H1 (cell line): Measurements from ENCODE around the gene PDE6D. TPM values are rescaled to one million over a fixed set of nuclear protein-coding genes. Genes with fewer than 3 reads are reported as not detected.
A peak's percentile ranks its signal among the peaks of the same experiment; 100 is the strongest.

Experiments used
- CTCF ChIA-PET: fragments of 300-600 bp; sonication (Branson Sonifier 250); formaldehyde crosslinking; loops from one replicate; lab custom pipeline; 2021; ENCODE audit not compliant: partially characterized antibody; lab: Charles Lee
- POLR2A ChIA-PET: fragments of 300-600 bp; sonication (Branson Sonifier 250); formaldehyde crosslinking; loops from one replicate; lab custom pipeline; 2021; ENCODE audit warnings: inconsistent platforms; ENCODE audit not compliant: partially characterized antibody; lab: Charles Lee
- DNase-seq, 2 experiments: peaks; one replicate each; pipeline versions ENCODE4 v3.0.0 to v3.0.0-alpha.2; 2010 to 2022; ENCODE audit warnings: low spot score in 2 of 2, low read depth in 1 of 2, mixed read lengths in 1 of 2
- FAIRE-seq: peaks from 2 replicates; lab custom pipeline; 2011; peaks lifted over from hg19 to GRCh38; lab: Jason Lieb, UNC
- H2AFZ ChIP-seq: 2 replicates; pipeline ENCODE4 v1.8.1; 2012; ENCODE audit warnings: low read length, inconsistent platforms
- H2AK5ac ChIP-seq: 2 replicates; pipeline ENCODE4 v1.6.1; 2013; ENCODE audit warnings: low read depth, low read length
- H2BK120ac ChIP-seq: replicated peaks from 2 replicates; pipeline ENCODE3; 2013; ENCODE audit warnings: low read depth, low read length, inconsistent platforms
- H2BK12ac ChIP-seq: 2 replicates; pipeline ENCODE4 v1.6.1; 2013; ENCODE audit warnings: low read depth, low read length
- H2BK15ac ChIP-seq: 2 replicates; pipeline ENCODE4 v1.6.1; 2013; ENCODE audit warnings: low read length
- H2BK20ac ChIP-seq: 2 replicates; pipeline ENCODE4 v1.6.1; 2013; ENCODE audit warnings: low read length
- H2BK5ac ChIP-seq: 2 replicates; pipeline ENCODE4 v1.6.1; 2013; ENCODE audit warnings: low read depth, low read length
- H3K14ac ChIP-seq: 2 replicates; pipeline ENCODE4 v1.6.1; 2013; ENCODE audit warnings: inconsistent platforms; ENCODE audit not compliant: insufficient read length
- H3K18ac ChIP-seq: 2 replicates; pipeline ENCODE4 v1.6.1; 2013; ENCODE audit warnings: low read length; ENCODE audit errors: extremely low read depth
- H3K23ac ChIP-seq: 2 replicates; pipeline ENCODE4 v1.6.1; 2013; ENCODE audit warnings: inconsistent platforms; ENCODE audit not compliant: insufficient read length
- H3K23me2 ChIP-seq: 2 replicates; pipeline ENCODE4 v1.6.1; 2013; ENCODE audit warnings: low read depth, low read length
- H3K27ac ChIP-seq: 2 replicates; pipeline ENCODE4 v1.6.1; 2011; ENCODE audit warnings: low read depth, low read length, inconsistent platforms
- H3K27me3 ChIP-seq, 4 experiments: replicated peaks in 1 of 4; 1 replicate in 1 of 4; 2 replicates in 3 of 4; pipeline versions ENCODE4 v1.6.1 to v1.8.1; 2011 to 2013; ENCODE audit warnings: low read length in 3 of 4, mild to moderate bottlenecking in 3 of 4, inconsistent platforms in 2 of 4, mixed read lengths in 2 of 4, moderate library complexity in 1 of 4; ENCODE audit not compliant: control insufficient read depth in 3 of 4, insufficient read depth in 3 of 4; ENCODE audit errors: extremely low read depth in 1 of 4
- H3K36me3 ChIP-seq, 4 experiments: 2 replicates each; pipeline versions ENCODE4 v1.6.1 to v1.8.1; 2011 to 2013; ENCODE audit warnings: mild to moderate bottlenecking in 4 of 4, low read length in 3 of 4, moderate library complexity in 2 of 4, control low read depth in 1 of 4, inconsistent platforms in 1 of 4; ENCODE audit not compliant: insufficient read depth in 4 of 4, control insufficient read depth in 2 of 4
- H3K4ac ChIP-seq: replicated peaks from 2 replicates; pipeline ENCODE3; 2013; ENCODE audit warnings: low read length, low read depth, mixed read lengths, inconsistent platforms; ENCODE audit not compliant: insufficient read length
- H3K4me1 ChIP-seq, 4 experiments: replicated peaks in 1 of 4; 1 replicate in 1 of 4; 2 replicates in 3 of 4; pipeline versions ENCODE4 v1.6.1 to v1.8.1; 2011 to 2013; ENCODE audit warnings: low read length in 3 of 4, inconsistent platforms in 2 of 4, mixed read lengths in 1 of 4; ENCODE audit not compliant: insufficient read depth in 4 of 4, control insufficient read depth in 3 of 4
- H3K4me2 ChIP-seq, 2 experiments: 2 replicates each; pipeline versions ENCODE4 v1.6.1 to v1.8.1; 2011 to 2013; ENCODE audit warnings: low read depth in 2 of 2, low read length in 2 of 2, control low read depth in 1 of 2, inconsistent platforms in 1 of 2, mild to moderate bottlenecking in 1 of 2; ENCODE audit not compliant: insufficient read depth in 1 of 2
- H3K4me3 ChIP-seq, 4 experiments: fragments of 200-600, 300-600 bp in 1 of 4; sonication (generic), shearing (Covaris generic), sonication (Bioruptor Twin) in 1 of 4; 2 replicates each; pipeline versions ENCODE4 v1.5.1 to v1.8.1; 2011 to 2016; ENCODE audit warnings: low read length in 4 of 4, low read depth in 3 of 4, control low read depth in 2 of 4, inconsistent platforms in 2 of 4, mild to moderate bottlenecking in 2 of 4, mixed read lengths in 1 of 4, moderate library complexity in 1 of 4; ENCODE audit not compliant: insufficient read depth in 2 of 4; ENCODE audit errors: extremely low read depth in 1 of 4
- H3K56ac ChIP-seq: replicated peaks from 2 replicates; pipeline ENCODE3; 2013; ENCODE audit warnings: low read depth, mild to moderate bottlenecking, mixed read lengths, low read length, inconsistent platforms; ENCODE audit not compliant: insufficient read length
- H3K79me1 ChIP-seq: 2 replicates; pipeline ENCODE4 v1.6.1; 2013; ENCODE audit warnings: low read depth, low read length, control low read depth
- H3K79me2 ChIP-seq, 2 experiments: 2 replicates each; pipeline versions ENCODE4 v1.6.1 to v1.8.1; 2012 to 2013; ENCODE audit warnings: low read length in 2 of 2, mild to moderate bottlenecking in 2 of 2, inconsistent platforms in 1 of 2; ENCODE audit not compliant: insufficient read depth in 2 of 2, control insufficient read depth in 1 of 2
- H3K9ac ChIP-seq, 4 experiments: replicated peaks in 1 of 4; 1 replicate in 1 of 4; 2 replicates in 3 of 4; pipeline versions ENCODE4 v1.6.1 to v1.8.1; 2011 to 2013; ENCODE audit warnings: low read depth in 3 of 4, low read length in 3 of 4, control low read depth in 2 of 4, mild to moderate bottlenecking in 2 of 4, moderate library complexity in 2 of 4, inconsistent platforms in 1 of 4; ENCODE audit errors: extremely low read depth in 1 of 4
- H3K9me3 ChIP-seq, 2 experiments: 2 replicates each; pipeline versions ENCODE4 v1.6.1 to v1.8.1; 2012 to 2013; ENCODE audit warnings: mild to moderate bottlenecking in 2 of 2, moderate library complexity in 2 of 2, control low read depth in 1 of 2, inconsistent platforms in 1 of 2, low read depth in 1 of 2, low read length in 1 of 2, mixed read lengths in 1 of 2; ENCODE audit not compliant: insufficient read depth in 2 of 2
- H4K20me1 ChIP-seq, 2 experiments: replicated peaks in 1 of 2; 2 replicates each; pipeline versions ENCODE3 to v1.8.1; 2011 to 2013; ENCODE audit warnings: inconsistent platforms in 2 of 2, low read length in 2 of 2, mild to moderate bottlenecking in 1 of 2; ENCODE audit not compliant: insufficient read depth in 2 of 2, control insufficient read depth in 1 of 2
- H4K5ac ChIP-seq: 2 replicates; pipeline ENCODE4 v1.6.1; 2013; ENCODE audit warnings: low read length, low read depth, mixed read lengths, inconsistent platforms; ENCODE audit not compliant: insufficient read length
- H4K8ac ChIP-seq: 2 replicates; pipeline ENCODE4 v1.8.0; 2013; ENCODE audit warnings: mild to moderate bottlenecking, moderate library complexity, low read length, inconsistent platforms; ENCODE audit not compliant: insufficient read depth; ENCODE audit errors: extremely low read depth
- H4K91ac ChIP-seq: replicated peaks from 2 replicates; pipeline ENCODE3; 2013; ENCODE audit warnings: low read length, mixed read lengths, inconsistent platforms; ENCODE audit not compliant: insufficient read length
- KDM1A ChIP-seq: fragments of 200-600, 300-600 bp; sonication (generic); IDR thresholded peaks from 2 replicates; pipeline ENCODE4 v1.7.1; 2016; ENCODE audit warnings: mild to moderate bottlenecking, low read length, borderline replicate concordance
- ZNF274 ChIP-seq: IDR thresholded peaks from 2 replicates; pipeline ENCODE4 v1.7.0; 2012; ENCODE audit warnings: low read length, borderline replicate concordance; ENCODE audit errors: extremely low read depth
- WGBS, 2 experiments: shearing (Covaris generic) in 1 of 2; methylation state at CpG; one replicate each; pipeline versions ENCODE4 v1.1.6 to v1.1.7; 2013 to 2015; ENCODE audit warnings: low lambda C conversion rate in 2 of 2, mixed read lengths in 2 of 2, inconsistent platforms in 1 of 2, low coverage in 1 of 2, missing lambda C conversion rate in 1 of 2; ENCODE audit not compliant: insufficient replicate concordance in 2 of 2, insufficient coverage in 1 of 2, insufficient read length in 1 of 2; ENCODE audit errors: extremely low coverage in 1 of 2, missing lambda C conversion rate in 1 of 2; 5-methylcytosine and 5-hydroxymethylcytosine counted together
- polyA plus RNA-seq, 7 experiments: library from polyadenylated mRNA; depleted of rRNA in 3 of 7; stranded (reverse) in 5 of 7; unstranded in 2 of 7; fragments of >200 nt in 5 of 7; fragments of 200-250 nt in 2 of 7; gene quantifications; 1 replicate in 5 of 7; 2 replicates in 1 of 7; 4 replicates in 1 of 7; pipeline versions ENCODE4 v1.2.1 to v1.2.3, GENCODE V29; 2011 to 2013; ENCODE audit warnings: missing spikeins in 2 of 7, mixed read lengths in 2 of 7
- total RNA-seq: library from RNA; stranded (reverse); fragmentation: NEBNext Ultra II Directional; extraction: Animal tissue kit (Norgen Biotek cat#: 25700); gene quantifications from 2 replicates; pipeline ENCODE4 v1.2.1, GENCODE V29; 2021

The PDE6D gene
- total and polyA plus RNA-seq, 2 of the 8 experiments (the other 6 are each of a cell fraction or from before 2014, with no cell fraction given), result 33.7 to 63.9 TPM

- H3K4me2 ChIP-seq, result peak overlapping the region; percentile 71 to 92
- peaks cover 10% of the 10 kb centered on the region for H3K23me2 ChIP-seq
- H3K23ac ChIP-seq, result no peak overlapping the region
- peak overlapping the region; percentile 77 for H2BK120ac ChIP-seq
- ChIA-PET CTCF (interaction anchor here (0.8 to 3.9 kb wide), 14 partner anchors 10 to 175 kb away, joined by 3 to 35 read pairs (median 5); no protein-coding TSS in a partner anchor), POLR2A (interaction anchor here (1.0 to 3.1 kb wide), 8 partner anchors 11 to 322 kb away, joined by 3 to 18 read pairs (median 4); partner anchors contain the start of genes NCL and PTMA)
- H4K5ac ChIP-seq, result peak overlapping the region; percentile 86
- H3K9me3 ChIP-seq, result no peaks in the 10 kb centered on the region
- 31% methylated on average over 6 of the region's 6 CpGs; no CpG with 5 or more reads in 1 of the 2 experiments for WGBS, 2 experiments
- peak overlapping the region; percentile 92 for H3K27ac ChIP-seq
- 0 out of 2 replicates have a peak overlapping the region, but pooled peaks have one; percentile 2 for H2BK5ac ChIP-seq
- TF ChIP-seq KDM1A, result 0 out of 2 replicates have a peak, but pooled peaks have one; percentile 40
- TF ChIP-seq ZNF274, result no peak
- H4K20me1 ChIP-seq, result no peaks in the 10 kb centered on the region
- DNase-seq, result no peak
- peak overlapping the region; percentile 66 to 87 (median 74) for H3K4me3 ChIP-seq
- H3K4me1 ChIP-seq, result peaks cover 0 to 8% (median 2%) of the 10 kb centered on the region in 4 experiments; a peak in 3 of 7 replicates
- FAIRE-seq, result no peak
- H2AFZ ChIP-seq, result peak overlapping the region; percentile 88; the same call in 1 of the 2 replicates
- peaks cover 0 to 62% of the 10 kb centered on the region in 2 experiments; a peak in 3 of 4 replicates for H3K79me2 ChIP-seq
- no peaks in the 10 kb centered on the region for H3K27me3 ChIP-seq
- H3K18ac ChIP-seq, result no peak overlapping the region
- H4K91ac ChIP-seq, result peak overlapping the region; percentile 13
- no peak overlapping the region for H2BK12ac ChIP-seq
- no peak overlapping the region for H3K56ac ChIP-seq
- H2BK20ac ChIP-seq, result no peak overlapping the region
- H4K8ac ChIP-seq, result peak overlapping the region; percentile 96; the same call in 1 of the 2 replicates
- no peak overlapping the region for H2AK5ac ChIP-seq
- peak overlapping the region; percentile 4 for H3K4ac ChIP-seq
- peaks cover 0 to 10% (median 8%) of the 10 kb centered on the region in 4 experiments; a peak in 5 of 8 replicates for H3K36me3 ChIP-seq
- no peak overlapping the region for H3K14ac ChIP-seq
- H3K9ac ChIP-seq, result peak overlapping the region; percentile 59 to 90 (median 70)
- no peak overlapping the region for H2BK15ac ChIP-seq
- H3K79me1 ChIP-seq, result no peaks in the 10 kb centered on the region; the same call in 1 of the 2 replicates
These were observed 4.7 kb upstream of the PDE6D start for GRCh38 chr2:231785822-231786176.
